ENCODE measurements around the gene MSI2.

- TF ChIP-seq CTCF (IDR thresholded peaks at IDR 0.05) (no peak), POLR2A (IDR thresholded peaks at IDR 0.05) (no peak)
Measured at GRCh38 chr17:57639381-57639780, 383.1 kb downstream of the MSI2 start.

All from right lobe of liver (tissue), 4 donors.